HTR-8/SVneo (cell line): ENCODE data around the gene ADAMTS16.
A peak's percentile ranks its signal among the peaks of the same experiment; 100 is the strongest.

Experiments
- DNase-seq: peaks from one replicate; pipeline ENCODE4 v3.0.0; 2011; ENCODE audit warnings: low spot score, mixed read lengths; ENCODE audit not compliant: insufficient read length
- FAIRE-seq: peaks from 2 replicates; lab custom pipeline; 2011; peaks lifted over from hg19 to GRCh38; lab: Jason Lieb, UNC

ADAMTS16 gene

GRCh38 chr5:5217371-5217770 lies 77.2 kb downstream of the ADAMTS16 start:
- FAIRE-seq, result no peak

GRCh38 chr5:5218396-5218795 lies 78.3 kb downstream of the ADAMTS16 start:
- DNase-seq (no peak), FAIRE-seq (peak; percentile 58)

More at GRCh38 chr5:5217371-5217770, 77.2 kb downstream of the ADAMTS16 start:
- no peak for DNase-seq

GRCh38 chr5:5219541-5219940 lies 79.4 kb downstream of the ADAMTS16 start:
- DNase-seq, result no peak
- no peak for FAIRE-seq

GRCh38 chr5:5220901-5221631 lies 80.9 kb downstream of the ADAMTS16 start:
- FAIRE-seq, result peak; percentile 90
- DNase-seq, result no peak

- FAIRE-seq (peak; percentile 67), DNase-seq (peak; percentile 38)
Observed at GRCh38 chr5:5221724-5222123, 81.6 kb downstream of the ADAMTS16 start.

GRCh38 chr5:5231576-5231975 lies 91.4 kb downstream of the ADAMTS16 start:
- DNase-seq, result no peak
- peak; percentile 26 for FAIRE-seq

GRCh38 chr5:5234912-5235311 lies 94.8 kb downstream of the ADAMTS16 start:
- DNase-seq (no peak), FAIRE-seq (peak; percentile 69)

GRCh38 chr5:5235685-5236084 lies 95.6 kb downstream of the ADAMTS16 start:
- FAIRE-seq (peak; percentile 60), DNase-seq (peak; percentile 22)

- no peak for FAIRE-seq
- no peak for DNase-seq
Observed at GRCh38 chr5:5239191-5239590, 99.1 kb downstream of the ADAMTS16 start.

- FAIRE-seq (peak; percentile 66), DNase-seq (no peak)
Observed at GRCh38 chr5:5240234-5240633, 100.1 kb downstream of the ADAMTS16 start.

GRCh38 chr5:5242056-5242455 lies 101.9 kb downstream of the ADAMTS16 start:
- DNase-seq (no peak), FAIRE-seq (no peak)

GRCh38 chr5:5246736-5247135 lies 106.6 kb downstream of the ADAMTS16 start:
- FAIRE-seq, result no peak
- DNase-seq, result no peak

GRCh38 chr5:5250758-5251157 lies 110.6 kb downstream of the ADAMTS16 start:
- no peak for DNase-seq
- FAIRE-seq, result no peak

GRCh38 chr5:5252106-5252505 lies 112.0 kb downstream of the ADAMTS16 start:
- DNase-seq (no peak), FAIRE-seq (no peak)

GRCh38 chr5:5257353-5257752 lies 117.2 kb downstream of the ADAMTS16 start:
- FAIRE-seq, result peak; percentile 9

GRCh38 chr5:5258564-5258963 lies 118.4 kb downstream of the ADAMTS16 start:
- DNase-seq (no peak), FAIRE-seq (no peak)

More at GRCh38 chr5:5257353-5257752, 117.2 kb downstream of the ADAMTS16 start:
- no peak for DNase-seq

- FAIRE-seq (peak; percentile 86), DNase-seq (no peak)
Observed at GRCh38 chr5:5264727-5265126, 124.6 kb downstream of the ADAMTS16 start.

- FAIRE-seq (no peak), DNase-seq (no peak)
Observed at GRCh38 chr5:5266297-5266696, 126.2 kb downstream of the ADAMTS16 start.

- DNase-seq (no peak), FAIRE-seq (peak; percentile 84)
Observed at GRCh38 chr5:5270161-5270560, 130.0 kb downstream of the ADAMTS16 start.

GRCh38 chr5:5270958-5271785 lies 131.0 kb downstream of the ADAMTS16 start:
- DNase-seq (peak; percentile 96), FAIRE-seq (peak; percentile 98)

- FAIRE-seq, result peak; percentile 51
- peak; percentile 42 for DNase-seq
Observed at GRCh38 chr5:5271786-5272321, 131.7 kb downstream of the ADAMTS16 start.
